ENCODE data around the gene PARD3.

DNA sequence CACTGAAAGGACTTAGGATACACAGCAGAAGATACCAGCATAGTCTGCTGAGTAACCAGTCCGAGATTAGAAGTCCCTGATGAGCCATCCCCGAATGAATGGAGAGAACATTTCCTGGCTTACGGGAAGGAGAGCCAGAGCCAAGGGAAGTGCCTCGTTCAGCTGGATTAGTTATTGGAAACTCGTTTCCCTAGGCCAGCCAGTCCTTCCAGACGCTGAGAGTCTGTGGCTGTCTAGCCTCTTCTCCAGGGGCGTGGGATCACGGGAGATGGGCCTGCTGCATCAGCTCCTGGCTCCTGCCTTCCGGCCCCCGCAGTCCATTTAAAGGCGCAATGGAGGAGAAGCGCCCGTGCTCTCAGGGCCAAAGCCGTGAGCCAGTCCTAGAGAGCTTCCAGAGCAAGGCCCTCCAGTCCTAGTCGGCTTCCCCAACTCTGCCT is 712.8 kb downstream of the PARD3 start:
- TF ChIP-seq, protein P1, sequence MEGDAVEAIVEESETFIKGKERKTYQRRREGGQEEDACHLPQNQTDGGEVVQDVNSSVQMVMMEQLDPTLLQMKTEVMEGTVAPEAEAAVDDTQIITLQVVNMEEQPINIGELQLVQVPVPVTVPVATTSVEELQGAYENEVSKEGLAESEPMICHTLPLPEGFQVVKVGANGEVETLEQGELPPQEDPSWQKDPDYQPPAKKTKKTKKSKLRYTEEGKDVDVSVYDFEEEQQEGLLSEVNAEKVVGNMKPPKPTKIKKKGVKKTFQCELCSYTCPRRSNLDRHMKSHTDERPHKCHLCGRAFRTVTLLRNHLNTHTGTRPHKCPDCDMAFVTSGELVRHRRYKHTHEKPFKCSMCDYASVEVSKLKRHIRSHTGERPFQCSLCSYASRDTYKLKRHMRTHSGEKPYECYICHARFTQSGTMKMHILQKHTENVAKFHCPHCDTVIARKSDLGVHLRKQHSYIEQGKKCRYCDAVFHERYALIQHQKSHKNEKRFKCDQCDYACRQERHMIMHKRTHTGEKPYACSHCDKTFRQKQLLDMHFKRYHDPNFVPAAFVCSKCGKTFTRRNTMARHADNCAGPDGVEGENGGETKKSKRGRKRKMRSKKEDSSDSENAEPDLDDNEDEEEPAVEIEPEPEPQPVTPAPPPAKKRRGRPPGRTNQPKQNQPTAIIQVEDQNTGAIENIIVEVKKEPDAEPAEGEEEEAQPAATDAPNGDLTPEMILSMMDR (conservative IDR thresholded peaks at IDR 0.05; ENCODE audit: low read length): no peak
- no peak for TF ChIP-seq EZH2phosphoT487 (IDR thresholded peaks at IDR 0.05; ENCODE audit: borderline replicate concordance)

Data from Loucy (cell line).